Peyer's patch (tissue), 4 donors: ENCODE results near the gene TECPR2. TPM values are rescaled to one million over a fixed set of nuclear protein-coding genes. Genes with fewer than 3 reads are reported as not detected.

Experiments used
- DNase-seq, 3 donors: peaks; one replicate each; pipeline ENCODE4 v3.0.0-alpha.2; 2017 to 2019
- H3K27ac ChIP-seq, 4 donors: fragments of 200-600 bp; sonication (generic); one replicate each; pipeline ENCODE4 v1.5.1; 2016 to 2019
- H3K27me3 ChIP-seq, 2 donors: fragments of 200-600 bp; sonication (generic); one replicate each; pipeline ENCODE4 v1.5.1; 2019
- H3K36me3 ChIP-seq, 3 donors: fragments of 200-600 bp; sonication (generic); one replicate each; pipeline ENCODE4 v1.5.1; 2016 to 2019
- H3K4me1 ChIP-seq, 4 donors: fragments of 200-600 bp; sonication (generic); one replicate each; pipeline ENCODE4 v1.5.1; 2016 to 2019
- H3K4me3 ChIP-seq, 4 donors: fragments of 200-600 bp; sonication (generic); 1 replicate in 3 of 4; 2 replicates in 1 of 4; pipeline ENCODE4 v1.5.1; 2016 to 2019; ENCODE audit warnings: mild to moderate bottlenecking in 1 of 4
- H3K9me3 ChIP-seq, 4 donors: fragments of 200-600 bp; sonication (generic); one replicate each; pipeline ENCODE4 v1.5.1; 2016 to 2019; ENCODE audit warnings: mild to moderate bottlenecking in 1 of 4
- CTCF ChIP-seq, 6 experiments: fragments of 450-650 bp in 4 of 6; fragments of 200-600 bp in 2 of 6; sonication (generic) in 1 of 6; IDR thresholded peaks; one replicate each; pipeline ENCODE4 v1.5.1; 2017 to 2019; ENCODE audit warnings: antibody characterized with exemption in 6 of 6, mild to moderate bottlenecking in 3 of 6, moderate library complexity in 1 of 6
- POLR2A ChIP-seq, 2 donors: fragments of 450-650 bp; IDR thresholded peaks; one replicate each; pipeline ENCODE4 v1.5.1; 2017; ENCODE audit warnings: antibody characterized with exemption in 2 of 2, mild to moderate bottlenecking in 2 of 2, moderate library complexity in 2 of 2
- total RNA-seq, 4 donors: library from RNA; depleted of rRNA; stranded (reverse); fragments of >200 nt; gene quantifications; one replicate each; pipeline ENCODE4 v1.1.0, GENCODE V29; 2016

Gene TECPR2
- total RNA-seq, 4 donors from 2014 or later, result 21.5 to 45.3 (median 22.4) TPM

GRCh38 chr14:102513899-102514772 lies 151.4 kb downstream of the TECPR2 start:
- TF ChIP-seq POLR2A (IDR thresholded peaks at IDR 0.05) (no peak), CTCF (IDR thresholded peaks at IDR 0.05) (no peak)
- Histone ChIP-seq H3K36me3 (no peaks in the 10 kb centered on the region), H3K27me3 (no peaks in the 10 kb centered on the region), H3K9me3 (no peaks in the 10 kb centered on the region), H3K27ac (no peak overlapping the region), H3K4me1 (peaks cover 10 to 30% (median 16%) of the 10 kb centered on the region in 4 donors), H3K4me3 (no peak overlapping the region)
- DNase-seq, result no peak

GRCh38 chr14:102514987-102515733 lies 152.4 kb downstream of the TECPR2 start:
- Histone ChIP-seq H3K27ac (no peak overlapping the region), H3K9me3 (no peaks in the 10 kb centered on the region), H3K27me3 (no peaks in the 10 kb centered on the region), H3K4me3 (no peak overlapping the region), H3K4me1 (peaks cover 10 to 29% (median 15%) of the 10 kb centered on the region in 4 donors), H3K36me3 (no peaks in the 10 kb centered on the region)
- DNase-seq, result no peak
- TF ChIP-seq POLR2A (IDR thresholded peaks at IDR 0.05) (no peak), CTCF (IDR thresholded peaks at IDR 0.05) (no peak)

- Histone ChIP-seq H3K9me3 (no peaks in the 10 kb centered on the region), H3K36me3 (no peaks in the 10 kb centered on the region), H3K4me1 (peaks cover 0 to 15% (median 8%) of the 10 kb centered on the region in 4 donors), H3K4me3 (peak overlapping the region; percentile 48 to 98 (median 74)), H3K27ac (peak overlapping the region; percentile 62 to 97 (median 80)), H3K27me3 (no peaks in the 10 kb centered on the region)
- TF ChIP-seq POLR2A (IDR thresholded peaks at IDR 0.05), result peak in 1 of 2 donors; percentile 12
- TF ChIP-seq CTCF (IDR thresholded peaks at IDR 0.05), result peak; percentile 84 to 99 (median 98)
- peak; percentile 44 to 84 (median 78) for DNase-seq
These were observed 154.0 kb downstream of the TECPR2 start for GRCh38 chr14:102516531-102517391.

- no peak for TF ChIP-seq CTCF (IDR thresholded peaks at IDR 0.05)
- TF ChIP-seq POLR2A (IDR thresholded peaks at IDR 0.05), result no peak
- peaks cover 0 to 10% (median 4%) of the 10 kb centered on the region in 4 donors for H3K4me1 ChIP-seq
- H3K9me3 ChIP-seq, result no peaks in the 10 kb centered on the region
- H3K27me3 ChIP-seq, result no peaks in the 10 kb centered on the region
- no peaks in the 10 kb centered on the region for H3K36me3 ChIP-seq
- H3K27ac ChIP-seq, result peak overlapping the region; percentile 62 to 97 (median 80)
- H3K4me3 ChIP-seq, result peak overlapping the region; percentile 48 to 98 (median 74)
- DNase-seq, result peak in 1 of 3 donors; percentile 45
These were observed 154.8 kb downstream of the TECPR2 start for GRCh38 chr14:102517392-102518062.
